Measurements from ENCODE around the gene DEK. TPM values are rescaled to one million over a fixed set of nuclear protein-coding genes. Genes with fewer than 3 reads are reported as not detected.

Gene DEK
- total RNA-seq, 1 experiment from 2014 or later = 204 TPM

DNA sequence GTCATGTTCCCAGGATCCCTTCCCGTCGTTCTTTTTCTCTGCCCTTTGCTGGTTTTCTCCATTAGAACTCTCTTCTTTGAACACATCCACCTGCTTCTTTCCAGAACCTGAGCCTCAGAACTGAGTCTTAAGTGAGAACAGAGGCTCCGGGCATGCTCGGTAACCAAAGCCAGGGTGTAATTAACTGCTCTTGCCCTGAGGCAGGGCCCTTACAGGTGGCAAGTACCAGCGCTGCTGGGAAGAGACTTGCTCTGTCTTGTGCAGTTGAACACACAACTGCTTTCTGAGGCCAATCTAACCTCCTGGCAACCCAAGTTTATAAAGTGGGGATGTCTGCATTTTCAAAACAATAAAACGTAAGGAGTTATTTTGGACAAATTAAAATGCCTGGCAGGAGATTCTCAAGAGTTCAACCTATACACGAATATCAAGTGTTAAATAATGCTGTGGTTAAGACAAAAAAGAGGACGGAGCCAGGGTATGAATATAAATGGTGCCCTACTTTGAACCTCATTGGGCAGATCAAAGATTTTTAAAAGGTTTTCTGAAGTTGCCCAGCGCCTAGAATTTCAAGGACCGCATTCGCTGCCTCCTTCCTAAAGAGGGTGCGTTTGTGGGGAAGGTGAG, 12.4 kb upstream of the DEK start:
- ATAC-seq = peak; percentile 57
- ChIA-PET CTCF (no interaction called here), POLR2A (no interaction called here)
- TF ChIP-seq ZNF121 (CRISPR knock-in tag; IDR thresholded peaks at IDR 0.05) = no peak
- no peak for TF ChIP-seq ATF3 (CRISPR knock-in tag; conservative IDR thresholded peaks at IDR 0.05)
- Mint-ChIP-seq H3K36me3 (no peaks in the 10 kb centered on the region), H3K4me3 (peak overlapping the region; percentile 79), H3K27ac (no peak overlapping the region), H3K4me1 (peaks cover 18% of the 10 kb centered on the region), H3K9me3 (peaks cover 6% of the 10 kb centered on the region; the same call in 1 of the 2 replicates), H3K27me3 (ENCODE audit: low read depth) (peaks cover 53% of the 10 kb centered on the region)
- DNase-seq (ENCODE audit: low spot score) = no peak

GRCh38 chr6:18270216-18270615, 5.9 kb upstream of the DEK start:
- H3K4me1 Mint-ChIP-seq = peaks cover 9% of the 10 kb centered on the region
- H3K9me3 Mint-ChIP-seq = peaks cover 5% of the 10 kb centered on the region; the same call in 1 of the 2 replicates
- POLR2A ChIA-PET = interaction anchor here (0.6 kb wide), 1 partner anchor 24 kb away, joined by 3 read pairs; no protein-coding TSS in a partner anchor
- DNase-seq (ENCODE audit: low spot score) (no peak), ATAC-seq (no peak)
- CTCF ChIA-PET = no interaction called here
- TF ChIP-seq PRRX2 (CRISPR knock-in tag; IDR thresholded peaks at IDR 0.05) (no peak), TP53 (CRISPR knock-in tag; IDR thresholded peaks at IDR 0.05) (no peak), ZBTB21 (CRISPR knock-in tag; IDR thresholded peaks at IDR 0.05; ENCODE audit: borderline replicate concordance) (no peak), ZNF416 (CRISPR knock-in tag; IDR thresholded peaks at IDR 0.05) (no peak), ZNF281 (CRISPR knock-in tag; IDR thresholded peaks at IDR 0.05) (no peak), ELF4 (CRISPR knock-in tag; IDR thresholded peaks at IDR 0.05; ENCODE audit: low read depth) (no peak), CBFB (CRISPR knock-in tag; IDR thresholded peaks at IDR 0.05; ENCODE audit: low read depth) (no peak), FOXJ3 (CRISPR knock-in tag; IDR thresholded peaks at IDR 0.05; ENCODE audit: borderline replicate concordance) (no peak), SMAD3 (CRISPR knock-in tag; IDR thresholded peaks at IDR 0.05; ENCODE audit: borderline replicate concordance) (no peak), IRF2 (CRISPR knock-in tag; IDR thresholded peaks at IDR 0.05; ENCODE audit: borderline replicate concordance, low read depth) (no peak), NR3C1 (CRISPR knock-in tag; conservative IDR thresholded peaks at IDR 0.05; ENCODE audit: low read depth) (no peak), GABPB1 (CRISPR knock-in tag; IDR thresholded peaks at IDR 0.05) (no peak), MXD4 (CRISPR knock-in tag; IDR thresholded peaks at IDR 0.05; ENCODE audit: borderline replicate concordance) (no peak), RELA (CRISPR knock-in tag; IDR thresholded peaks at IDR 0.05; ENCODE audit: borderline replicate concordance) (no peak), ZNF423 (CRISPR knock-in tag; IDR thresholded peaks at IDR 0.05) (no peak)
- H3K36me3 Mint-ChIP-seq = no peaks in the 10 kb centered on the region
- no peak overlapping the region for H3K4me3 Mint-ChIP-seq
- peaks cover 5% of the 10 kb centered on the region for H3K27me3 Mint-ChIP-seq (ENCODE audit: low read depth)
- H3K27ac Mint-ChIP-seq = no peak overlapping the region

DNA sequence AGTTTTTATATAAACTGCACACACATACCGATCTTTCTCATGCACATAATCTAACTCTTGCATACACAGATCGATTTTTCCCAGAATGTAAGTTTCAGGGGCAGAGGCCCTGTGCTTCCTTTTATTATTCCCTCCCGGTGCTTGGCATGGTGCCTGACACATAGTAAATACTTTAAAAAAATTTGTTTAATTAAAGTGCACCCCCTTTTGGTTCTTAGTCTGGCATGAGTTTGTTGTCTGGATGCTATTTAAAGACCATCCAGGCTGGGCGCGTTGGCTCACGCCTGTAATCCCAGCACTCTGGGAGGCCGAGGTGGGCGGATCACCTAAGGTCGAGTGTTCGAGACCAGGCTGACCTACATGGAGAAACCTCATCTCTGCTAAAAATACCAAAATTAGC, 5.4 kb upstream of the DEK start:
- peaks cover 14% of the 10 kb centered on the region for H3K4me1 Mint-ChIP-seq
- CTCF ChIA-PET = no interaction called here
- no peaks in the 10 kb centered on the region for H3K36me3 Mint-ChIP-seq
- DNase-seq (ENCODE audit: low spot score) = no peak
- no peak for TF ChIP-seq TCF7 (CRISPR knock-in tag; IDR thresholded peaks at IDR 0.05; ENCODE audit: low read depth)
- TF ChIP-seq ZMAT4 (CRISPR knock-in tag; IDR thresholded peaks at IDR 0.05) = no peak
- no peak for TF ChIP-seq PRRX2 (CRISPR knock-in tag; IDR thresholded peaks at IDR 0.05)
- no peak for TF ChIP-seq ATF6 (CRISPR knock-in tag; IDR thresholded peaks at IDR 0.05)
- TF ChIP-seq ZNF317 (CRISPR knock-in tag; IDR thresholded peaks at IDR 0.05; ENCODE audit: borderline replicate concordance, low read depth) = no peak
- POLR2A ChIA-PET = no interaction called here
- ATAC-seq = no peak
- H3K4me3 Mint-ChIP-seq = no peak overlapping the region
- peaks cover under 1% of the 10 kb centered on the region; the same call in 1 of the 2 replicates for H3K27me3 Mint-ChIP-seq (ENCODE audit: low read depth)
- no peak overlapping the region for H3K27ac Mint-ChIP-seq
- peaks cover 5% of the 10 kb centered on the region; the same call in 1 of the 2 replicates for H3K9me3 Mint-ChIP-seq
